H9 (cell line): ENCODE data around the gene MUC4. TPM values are rescaled to one million over a fixed set of nuclear protein-coding genes. Genes with fewer than 3 reads are reported as not detected.

ENCODE experiments used
- DNase-seq: peaks from one replicate; pipeline ENCODE4 v3.0.0-alpha.2; 2017
- H2AFZ ChIP-seq: one replicate; pipeline ENCODE4 v1.6.1; 2013; ENCODE audit warnings: mild to moderate bottlenecking, low read length, control low read depth, moderate library complexity
- H2AK5ac ChIP-seq: 2 replicates; pipeline ENCODE4 v1.6.1; 2013; ENCODE audit warnings: low read length, control low read depth, mixed read lengths; ENCODE audit not compliant: insufficient read length
- H2BK120ac ChIP-seq: one replicate; pipeline ENCODE4 v1.6.1; 2013; ENCODE audit warnings: low read depth, mild to moderate bottlenecking, low read length, control low read depth, inconsistent platforms; ENCODE audit not compliant: poor library complexity, severe bottlenecking
- H2BK12ac ChIP-seq: 2 replicates; pipeline ENCODE4 v1.6.1; 2013; ENCODE audit warnings: low read length, control low read depth, mixed read lengths, low read depth; ENCODE audit not compliant: insufficient read length
- H2BK15ac ChIP-seq: 2 replicates; pipeline ENCODE4 v1.6.1; 2013; ENCODE audit warnings: low read depth, low read length, control low read depth
- H2BK20ac ChIP-seq: one replicate; pipeline ENCODE4 v1.6.1; 2013; ENCODE audit warnings: low read depth, mild to moderate bottlenecking, low read length, control low read depth, inconsistent platforms; ENCODE audit not compliant: poor library complexity, severe bottlenecking
- H2BK5ac ChIP-seq: 2 replicates; pipeline ENCODE4 v1.6.1; 2013; ENCODE audit warnings: low read length, control low read depth, mixed read lengths; ENCODE audit not compliant: insufficient read length
- H3K14ac ChIP-seq: 2 replicates; pipeline ENCODE4 v1.6.1; 2013; ENCODE audit warnings: low read length, control low read depth; ENCODE audit not compliant: insufficient read depth
- H3K18ac ChIP-seq: 2 replicates; pipeline ENCODE4 v1.6.1; 2013; ENCODE audit warnings: low read depth, mild to moderate bottlenecking, mixed read lengths, low read length, control low read depth; ENCODE audit not compliant: insufficient read length
- H3K23ac ChIP-seq: 2 replicates; pipeline ENCODE4 v1.6.1; 2013; ENCODE audit warnings: low read length, control low read depth, mixed read lengths, low read depth; ENCODE audit not compliant: insufficient read length
- H3K23me2 ChIP-seq: 2 replicates; pipeline ENCODE4 v1.6.1; 2013; ENCODE audit warnings: low read depth, mild to moderate bottlenecking, mixed read lengths, low read length, control low read depth; ENCODE audit not compliant: insufficient read length, poor library complexity, severe bottlenecking
- H3K27ac ChIP-seq: 2 replicates; pipeline ENCODE4 v1.5.1; 2013; ENCODE audit warnings: low read length, control low read depth, mixed read lengths, low read depth; ENCODE audit not compliant: insufficient read length
- H3K27me3 ChIP-seq: 2 replicates; pipeline ENCODE4 v1.6.1; 2013; ENCODE audit warnings: low read length, control low read depth, inconsistent platforms; ENCODE audit not compliant: insufficient read depth
- H3K4ac ChIP-seq: 2 replicates; pipeline ENCODE4 v1.6.1; 2013; ENCODE audit warnings: low read depth, mild to moderate bottlenecking, control low read depth, inconsistent platforms, low read length, moderate library complexity
- H3K4me1 ChIP-seq: 2 replicates; pipeline ENCODE4 v1.6.1; 2013; ENCODE audit warnings: low read length, control low read depth, inconsistent platforms; ENCODE audit not compliant: insufficient read depth
- H3K4me2 ChIP-seq: 2 replicates; pipeline ENCODE4 v1.6.1; 2013; ENCODE audit warnings: low read length, control low read depth, mixed read lengths; ENCODE audit not compliant: insufficient read length, insufficient read depth
- H3K56ac ChIP-seq: 2 replicates; pipeline ENCODE4 v1.6.1; 2013; ENCODE audit warnings: low read depth, mild to moderate bottlenecking, mixed read lengths, low read length, control low read depth; ENCODE audit not compliant: insufficient read length
- H3K79me1 ChIP-seq: 2 replicates; pipeline ENCODE4 v1.6.1; 2013; ENCODE audit warnings: low read depth, mild to moderate bottlenecking, moderate library complexity, low read length, control low read depth, inconsistent platforms; ENCODE audit not compliant: insufficient read depth, poor library complexity, severe bottlenecking
- H3K79me2 ChIP-seq: 2 replicates; pipeline ENCODE4 v1.6.1; 2013; ENCODE audit warnings: low read length, control low read depth, inconsistent platforms; ENCODE audit not compliant: insufficient read depth
- H3K9ac ChIP-seq: 2 replicates; pipeline ENCODE4 v1.6.1; 2013; ENCODE audit warnings: low read length, control low read depth, mixed read lengths; ENCODE audit not compliant: insufficient read length; ENCODE audit errors: extremely low read depth
- H3K9me3 ChIP-seq: one replicate; pipeline ENCODE4 v1.6.1; 2013; ENCODE audit warnings: low read depth, low read length, inconsistent platforms; ENCODE audit not compliant: control insufficient read depth
- H3T11ph ChIP-seq: one replicate; pipeline ENCODE4 v1.6.1; 2013; ENCODE audit warnings: mild to moderate bottlenecking, low read length, control low read depth, inconsistent platforms
- H4K20me1 ChIP-seq: one replicate; pipeline ENCODE4 v1.6.1; 2013; ENCODE audit not compliant: control insufficient read depth, insufficient read length, insufficient read depth
- H4K5ac ChIP-seq: 2 replicates; pipeline ENCODE4 v1.6.1; 2013; ENCODE audit warnings: low read depth, mild to moderate bottlenecking, mixed read lengths, low read length, control low read depth; ENCODE audit not compliant: insufficient read length
- H4K8ac ChIP-seq: replicated peaks from 2 replicates; pipeline ENCODE4 v1.6.1; 2013; ENCODE audit warnings: low read length, control low read depth, mixed read lengths, low read depth; ENCODE audit not compliant: insufficient read length
- H4K91ac ChIP-seq: 2 replicates; pipeline ENCODE4 v1.6.1; 2013; ENCODE audit warnings: low read depth, mild to moderate bottlenecking, moderate library complexity, mixed read lengths, low read length, control low read depth; ENCODE audit not compliant: insufficient read length
- H3K27ac Mint-ChIP-seq, 3 experiments: 2 replicates in 2 of 3; 3 replicates in 1 of 3; pipeline ENCODE4 v1.8.0; 2020 to 2021; ENCODE audit warnings: mixed read lengths in 3 of 3, mild to moderate bottlenecking in 1 of 3, moderate library complexity in 1 of 3
- H3K27me3 Mint-ChIP-seq: 2 replicates; pipeline ENCODE4 v1.8.0; 2021; ENCODE audit warnings: low read depth, mild to moderate bottlenecking, moderate library complexity, mixed read lengths
- H3K36me3 Mint-ChIP-seq, 3 experiments: 2 replicates in 2 of 3; 3 replicates in 1 of 3; pipeline ENCODE4 v1.8.0; 2020 to 2021; ENCODE audit warnings: low read depth in 3 of 3, mixed read lengths in 3 of 3; ENCODE audit not compliant: insufficient read depth in 1 of 3
- H3K4me1 Mint-ChIP-seq, 2 experiments: 2 replicates each; pipeline ENCODE4 v1.8.0; 2020; ENCODE audit warnings: mixed read lengths in 2 of 2
- H3K4me3 Mint-ChIP-seq, 2 experiments: 2 replicates in 1 of 2; 3 replicates in 1 of 2; pipeline ENCODE4 v1.8.0; 2020 to 2021; ENCODE audit warnings: mild to moderate bottlenecking in 2 of 2, mixed read lengths in 2 of 2, moderate library complexity in 1 of 2
- H3K9me3 Mint-ChIP-seq, 2 experiments: 2 replicates in 1 of 2; 3 replicates in 1 of 2; pipeline ENCODE4 v1.8.0; 2020; ENCODE audit warnings: mild to moderate bottlenecking in 2 of 2, mixed read lengths in 2 of 2, moderate library complexity in 1 of 2
- CTCF ChIP-seq: fragments of 200-600 bp; sonication (generic); conservative IDR thresholded peaks from 3 replicates; pipeline ENCODE4 v1.8.0; 2021; ENCODE audit warnings: antibody characterized with exemption, mild to moderate bottlenecking
- WGBS: extraction: QIAGEN DNeasy Blood & Tissue Kit; methylation state at CpG from one replicate; pipeline ENCODE4 v1.1.7; 2013; ENCODE audit warnings: missing lambda C conversion rate, low lambda C conversion rate, mixed read lengths; ENCODE audit not compliant: insufficient read length; ENCODE audit errors: extremely low coverage; 5-methylcytosine and 5-hydroxymethylcytosine counted together
- total RNA-seq: library from RNA; stranded (reverse); gene quantifications from 2 replicates; pipeline ENCODE4 v1.2.1, GENCODE V29; 2021

The MUC4 gene
- total RNA-seq, 1 experiment from 2014 or later, result 1.2 TPM

GRCh38 chr3:195809291-195809785 lies 2.4 kb downstream of the MUC4 start:
- Histone ChIP-seq H3K79me2 (no peaks in the 10 kb centered on the region), H3K18ac (no peak overlapping the region), H3K4me2 (no peak overlapping the region), H2BK15ac (no peak overlapping the region), H3K79me1 (no peaks in the 10 kb centered on the region), H3K56ac (no peak overlapping the region), H3K27ac (no peak overlapping the region), H3K14ac (no peak overlapping the region; the same call in 1 of the 2 replicates), H3K23me2 (no peaks in the 10 kb centered on the region), H2AFZ (no peak overlapping the region), H3K4ac (no peak overlapping the region), H4K20me1 (no peaks in the 10 kb centered on the region), H2BK5ac (no peak overlapping the region), H2BK20ac (no peak overlapping the region), H4K5ac (no peak overlapping the region), H2AK5ac (no peak overlapping the region), H3K4me1 (peaks cover 3% of the 10 kb centered on the region), H4K91ac (no peak overlapping the region), H3K27me3 (no peaks in the 10 kb centered on the region), H4K8ac (no peak overlapping the region), H3T11ph (no peak overlapping the region), H3K9me3 (no peaks in the 10 kb centered on the region), H2BK12ac (no peak overlapping the region), H3K23ac (no peak overlapping the region), H2BK120ac (no peak overlapping the region), H3K9ac (no peak overlapping the region)
- H3K36me3 Mint-ChIP-seq, result peaks cover 0 to 5% (median 0%) of the 10 kb centered on the region in 3 experiments; a peak in 2 of 7 replicates
- peak overlapping the region in 2 of 3 experiments; percentile 31 to 56; a peak in 3 of 7 replicates for H3K27ac Mint-ChIP-seq
- no CpG with 5 or more reads among the region's 17 CpGs for WGBS
- no peak for TF ChIP-seq CTCF
- no peaks in the 10 kb centered on the region for H3K9me3 Mint-ChIP-seq
- H3K4me3 Mint-ChIP-seq, result peak overlapping the region in 1 of 2 experiments; percentile 10; a peak in 1 of 5 replicates
- DNase-seq, result no peak
- peaks cover 10% of the 10 kb centered on the region for H3K27me3 Mint-ChIP-seq
- peaks cover 43 to 56% of the 10 kb centered on the region in 2 experiments for H3K4me1 Mint-ChIP-seq
